HCT116 (cell line): ENCODE results near the gene ABHD16A. TPM values are rescaled to one million over a fixed set of nuclear protein-coding genes. Genes with fewer than 3 reads are reported as not detected.

Experiments
- ATAC-seq: fragments of 200-7000 bp; cut with Tn5 transposase; 2 replicates; pipeline ENCODE4 v1.9.1; 2020; ENCODE audit warnings: mild to moderate bottlenecking, moderate library complexity
- BruUV-seq: library from RNA; stranded (reverse); fragments of 400-500 nt; replicated peaks from 2 replicates; lab custom pipeline; 2021; lab: Mats Ljungman, UMichigan
- CTCF ChIA-PET: fragments of 300-600 bp; sonication (Branson Sonifier 250); formaldehyde crosslinking; loops from one replicate; lab custom pipeline; 2021; ENCODE audit warnings: antibody characterized with exemption; lab: Charles Lee
- POLR2A ChIA-PET: fragments of 300-600, 350-600 bp; sonication (Branson Sonifier 250); formaldehyde crosslinking; loops from one replicate; lab custom pipeline; 2021; ENCODE audit warnings: antibody characterized with exemption; lab: Charles Lee
- RAD21 ChIA-PET, 2 experiments: fragments of 300-600 bp; sonication (Branson Sonifier 250); formaldehyde crosslinking; loops; one replicate each; lab custom pipeline; 2023; ENCODE audit warnings: low total read pairs in 2 of 2; ENCODE audit not compliant: uncharacterized antibody in 2 of 2, unreplicated experiment in 2 of 2, low non-redundant PET in 1 of 2; lab: Charles Lee
- DNase-seq: peaks from one replicate; pipeline ENCODE4 v3.0.0-alpha.2; 2010; ENCODE audit warnings: low read depth, low spot score
- H2AFZ ChIP-seq: fragments of 200-600 bp; shearing (Covaris generic), sonication (generic); 2 replicates; pipeline ENCODE4 v1.6.1; 2017; ENCODE audit warnings: low read depth, mixed run types, mixed read lengths, antibody characterized with exemption, low read length; ENCODE audit not compliant: poor library complexity, severe bottlenecking
- H3K27ac ChIP-seq: 2 replicates; pipeline ENCODE4 v1.5.1; 2012; ENCODE audit warnings: low read depth, low read length
- H3K27me3 ChIP-seq: fragments of 200-600 bp; sonication (generic); 2 replicates; pipeline ENCODE4 v1.6.1; 2016; ENCODE audit warnings: mixed run types, low read length, mixed read lengths; ENCODE audit not compliant: insufficient read depth
- H3K36me3 ChIP-seq, 2 experiments: fragments of 200-500 bp in 1 of 2; fragments of 200-600 bp in 1 of 2; sonication (Bioruptor generic) in 1 of 2; sonication (generic) in 1 of 2; 2 replicates each; pipeline versions ENCODE4 v1.5.1 to v1.6.1; 2014 to 2016; ENCODE audit warnings: low read length in 2 of 2, inconsistent platforms in 1 of 2, mixed read lengths in 1 of 2, mixed run types in 1 of 2; ENCODE audit not compliant: insufficient read depth in 2 of 2, control insufficient read depth in 1 of 2
- H3K4me1 ChIP-seq, 2 experiments: fragments of 200-600 bp in 1 of 2; sonication (generic) in 1 of 2; 2 replicates each; pipeline versions ENCODE4 v1.5.1 to v1.6.1; 2012 to 2017; ENCODE audit warnings: low read length in 2 of 2, inconsistent platforms in 1 of 2, mild to moderate bottlenecking in 1 of 2, mixed read lengths in 1 of 2, mixed run types in 1 of 2, moderate library complexity in 1 of 2; ENCODE audit not compliant: insufficient read depth in 2 of 2, control insufficient read depth in 1 of 2
- H3K4me2 ChIP-seq: fragments of 200-600 bp; sonication (generic); 2 replicates; pipeline ENCODE4 v1.6.1; 2017; ENCODE audit warnings: mixed run types, low read length, mixed read lengths
- H3K4me3 ChIP-seq, 2 experiments: fragments of 200-600 bp in 1 of 2; sonication (generic) in 1 of 2; replicated peaks in 1 of 2; 2 replicates each; pipeline ENCODE4 v1.5.1; 2011 to 2016; ENCODE audit warnings: low read length in 2 of 2, control low read depth in 1 of 2, low read depth in 1 of 2, mild to moderate bottlenecking in 1 of 2, mixed read lengths in 1 of 2, mixed run types in 1 of 2
- H3K79me2 ChIP-seq: fragments of 200-600 bp; sonication (generic); 2 replicates; pipeline ENCODE4 v1.6.1; 2017; ENCODE audit warnings: mild to moderate bottlenecking, mixed run types, low read length, moderate library complexity, mixed read lengths; ENCODE audit not compliant: insufficient read depth
- H3K9ac ChIP-seq: fragments of 200-600 bp; sonication (generic); 2 replicates; pipeline ENCODE4 v1.6.1; 2016; ENCODE audit warnings: low read length, mixed read lengths
- H3K9me2 ChIP-seq: fragments of 200-600 bp; sonication (generic), shearing (Covaris generic); 2 replicates; pipeline ENCODE4 v1.6.1; 2017; ENCODE audit warnings: mixed run types, mild to moderate bottlenecking, moderate library complexity; ENCODE audit not compliant: insufficient read depth
- H3K9me3 ChIP-seq, 2 experiments: fragments of 200-500 bp in 1 of 2; fragments of 200-600 bp in 1 of 2; sonication (Bioruptor generic) in 1 of 2; sonication (generic) in 1 of 2; 2 replicates each; pipeline ENCODE4 v1.6.1; 2014 to 2017; ENCODE audit warnings: low read length in 2 of 2, mixed read lengths in 2 of 2, inconsistent platforms in 1 of 2, low read depth in 1 of 2, mild to moderate bottlenecking in 1 of 2, mixed run types in 1 of 2, moderate library complexity in 1 of 2; ENCODE audit not compliant: control insufficient read depth in 1 of 2, insufficient read depth in 1 of 2
- H4K20me1 ChIP-seq: fragments of 200-600 bp; sonication (generic), shearing (Covaris generic); 2 replicates; pipeline ENCODE4 v1.6.1; 2017; ENCODE audit warnings: mixed run types, mild to moderate bottlenecking, moderate library complexity; ENCODE audit not compliant: insufficient read depth
- FOSL1 ChIP-seq: IDR thresholded peaks from 2 replicates; pipeline ENCODE4 v1.6.1; 2012; ENCODE audit warnings: low read depth
- JUND ChIP-seq: IDR thresholded peaks from 2 replicates; pipeline ENCODE4 v1.6.1; 2012
- POLR2A ChIP-seq: IDR thresholded peaks from 2 replicates; pipeline ENCODE4 v1.7.0; 2011; ENCODE audit warnings: borderline replicate concordance; ENCODE audit not compliant: insufficient read depth, insufficient read length; ENCODE audit errors: extremely low read depth
- POLR2AphosphoS5 ChIP-seq: IDR thresholded peaks from 2 replicates; pipeline ENCODE4 v1.6.1; 2011; ENCODE audit warnings: mild to moderate bottlenecking, low read depth, low read length, moderate library complexity
- RAD21 ChIP-seq: IDR thresholded peaks from 2 replicates; pipeline ENCODE4 v1.6.1; 2012; ENCODE audit warnings: low read depth, mild to moderate bottlenecking
- YY1 ChIP-seq: IDR thresholded peaks from 2 replicates; pipeline ENCODE4 v1.6.1; 2011; ENCODE audit warnings: low read length, low read depth, moderate library complexity, mild to moderate bottlenecking; ENCODE audit not compliant: insufficient replicate concordance; ENCODE audit errors: extremely low read depth
- ZNF274 ChIP-seq: fragments of 200-500 bp; sonication (Bioruptor generic); IDR thresholded peaks from 2 replicates; pipeline ENCODE4 v1.6.1; 2014; ENCODE audit warnings: mild to moderate bottlenecking, low read depth, low read length, inconsistent platforms
- intact Hi-C: fragments of 100-400 bp; cut with micrococcal nuclease; formaldehyde crosslinking; loops from 2 replicates; pipeline ENCODE4 v1.10.0; 2022
- total RNA-seq: library from RNA; stranded (reverse); gene quantifications from one replicate; pipeline ENCODE4 v1.2.1, GENCODE V29; 2021; ENCODE audit not compliant: unreplicated experiment
- TF ChIP-seq, protein P1 (sequence below): IDR thresholded peaks from 2 replicates; pipeline ENCODE4 v1.6.1; 2012
- TF ChIP-seq, protein P2 (sequence below): IDR thresholded peaks from 2 replicates; pipeline ENCODE4 v1.6.1; 2012

ABHD16A gene
- total RNA-seq, 1 experiment from 2014 or later = 32.4 TPM

DNA sequence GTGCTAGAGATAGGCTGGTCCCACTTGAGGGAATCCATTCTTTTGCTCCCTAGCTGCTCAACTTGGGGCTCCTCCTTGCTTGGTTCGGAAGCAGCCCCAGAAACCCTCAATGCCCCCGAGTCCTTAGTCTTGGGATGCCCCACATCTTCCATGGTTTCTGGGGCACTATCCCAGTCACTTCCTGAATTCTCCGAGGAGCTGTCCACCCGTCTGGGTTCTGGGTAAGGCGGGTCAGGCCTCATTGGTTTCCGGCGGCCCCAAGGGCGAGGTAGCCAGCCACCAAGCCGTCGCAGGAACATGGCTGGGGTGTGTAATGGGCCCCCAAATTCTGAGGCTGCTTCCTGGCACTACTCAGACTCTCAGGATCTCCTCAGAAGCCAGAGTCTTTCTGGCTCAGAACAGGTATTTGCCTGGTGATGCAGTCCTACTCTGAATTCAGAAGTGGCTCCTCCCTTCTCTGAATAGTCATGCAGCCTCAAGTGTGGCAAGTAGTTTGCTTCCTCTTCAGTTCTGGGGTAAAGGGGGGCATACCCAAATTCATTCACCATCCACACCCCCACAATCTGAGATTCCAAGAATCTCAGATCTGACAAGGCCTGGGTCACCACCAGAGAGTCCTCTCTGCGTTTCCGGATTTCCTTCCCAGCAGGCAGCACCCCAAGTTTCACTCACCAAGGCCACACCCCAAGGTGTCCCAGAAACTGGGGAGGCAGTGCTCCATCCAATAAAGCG lies 43.3 kb downstream of the ABHD16A start:
- POLR2A ChIA-PET = interaction anchor here (0.7 to 2.0 kb wide), 6 partner anchors 8 to 118 kb away, joined by 3 to 15 read pairs (median 4); partner anchors contain the start of genes BAG6, LY6G5B, MSH5 and PRRC2A
- DNase-seq = no peak
- RAD21 ChIA-PET = no interaction called here

More for the DNA sequence above, 43.3 kb downstream of the ABHD16A start:
- Histone ChIP-seq H3K36me3 (peaks cover 5 to 17% of the 10 kb centered on the region in 2 experiments; a peak in 3 of 4 replicates), H3K4me1 (peaks cover 18 to 45% of the 10 kb centered on the region in 2 experiments; a peak in 3 of 4 replicates), H3K4me2 (peak overlapping the region; percentile 94), H3K27me3 (no peaks in the 10 kb centered on the region), H3K9me2 (no peaks in the 10 kb centered on the region), H3K9ac (peak overlapping the region; percentile 88), H3K27ac (peak overlapping the region; percentile 69), H4K20me1 (no peaks in the 10 kb centered on the region), H2AFZ (no peak overlapping the region), H3K79me2 (peaks cover 39% of the 10 kb centered on the region), H3K9me3 (no peaks in the 10 kb centered on the region), H3K4me3 (peak overlapping the region; percentile 79 to 87)
- intact Hi-C loops = loop anchor here (5.0 kb wide), 1 partner anchor 258 kb away; the partner anchor contains the start of gene MICA
- CTCF ChIA-PET = no interaction called here
- BruUV-seq = no TSS peak
- no peak for TF ChIP-seq JUND
- TF ChIP-seq YY1 = no peak
- TF ChIP-seq POLR2A = no peak
- TF ChIP-seq, protein P1, sequence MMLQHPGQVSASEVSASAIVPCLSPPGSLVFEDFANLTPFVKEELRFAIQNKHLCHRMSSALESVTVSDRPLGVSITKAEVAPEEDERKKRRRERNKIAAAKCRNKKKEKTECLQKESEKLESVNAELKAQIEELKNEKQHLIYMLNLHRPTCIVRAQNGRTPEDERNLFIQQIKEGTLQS = no peak
- TF ChIP-seq FOSL1 = no peak
- no peak for TF ChIP-seq POLR2AphosphoS5
- no peak for TF ChIP-seq RAD21
- no peak for TF ChIP-seq ZNF274
- TF ChIP-seq, protein P2, sequence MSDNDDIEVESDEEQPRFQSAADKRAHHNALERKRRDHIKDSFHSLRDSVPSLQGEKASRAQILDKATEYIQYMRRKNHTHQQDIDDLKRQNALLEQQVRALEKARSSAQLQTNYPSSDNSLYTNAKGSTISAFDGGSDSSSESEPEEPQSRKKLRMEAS = no peak
- ATAC-seq = peak; percentile 2; the same call in 1 of the 2 replicates
